Heart right ventricle (tissue), 16 donors: ENCODE measurements around the gene TTYH1. TPM values are rescaled to one million over a fixed set of nuclear protein-coding genes. Genes with fewer than 3 reads are reported as not detected.
A peak's percentile ranks its signal among the peaks of the same experiment; 100 is the strongest.

Experiments used
- ATAC-seq, 8 donors: fragments of 200-7000 bp; cut with Tn5 transposase; one replicate each; pipeline ENCODE4 v1.9.1; 2020; ENCODE audit warnings: mild to moderate bottlenecking in 8 of 8, moderate library complexity in 8 of 8, moderate number of reproducible peaks in 1 of 8
- DNase-seq, 2 donors: peaks; one replicate each; pipeline ENCODE4 v3.0.0-alpha.2; 2020
- H3K27ac ChIP-seq, 10 donors: fragments of 200-600 bp; sonication (generic) in 2 of 10; one replicate each; pipeline versions ENCODE4 v1.5.0 to v1.8.0; 2020 to 2022; ENCODE audit warnings: mild to moderate bottlenecking in 3 of 10
- H3K27me3 ChIP-seq, 7 donors: fragments of 200-600 bp; one replicate each; pipeline ENCODE4 v1.8.0; 2021 to 2022; ENCODE audit warnings: mild to moderate bottlenecking in 2 of 7
- H3K36me3 ChIP-seq, 9 donors: fragments of 200-600 bp; sonication (generic) in 1 of 9; one replicate each; pipeline versions ENCODE4 v1.5.0 to v1.8.0; 2020 to 2022; ENCODE audit warnings: mild to moderate bottlenecking in 2 of 9
- H3K4me1 ChIP-seq, 9 donors: fragments of 200-600 bp; sonication (generic) in 1 of 9; one replicate each; pipeline versions ENCODE4 v1.5.0 to v1.8.0; 2020 to 2022; ENCODE audit warnings: mild to moderate bottlenecking in 4 of 9
- H3K4me3 ChIP-seq, 10 donors: fragments of 200-600 bp; sonication (generic) in 2 of 10; one replicate each; pipeline versions ENCODE4 v1.5.0 to v1.8.0; 2020 to 2022; ENCODE audit warnings: mild to moderate bottlenecking in 7 of 10, moderate library complexity in 2 of 10
- H3K9me3 ChIP-seq, 11 donors: fragments of 200-600 bp in 10 of 11; sonication (generic) in 2 of 11; one replicate each; pipeline versions ENCODE4 v1.5.0 to v1.8.0; 2013 to 2022; ENCODE audit warnings: mild to moderate bottlenecking in 2 of 11, control low read depth in 1 of 11, moderate library complexity in 1 of 11
- WGBS, 2 donors: extraction: QIAGEN DNeasy Blood & Tissue Kit; methylation state at CpG; one replicate each; pipeline ENCODE4 v1.1.7; 2013; ENCODE audit warnings: inconsistent platforms in 1 of 2; 5-methylcytosine and 5-hydroxymethylcytosine counted together
- intact Hi-C, 10 donors: fragments of 100-400 bp; cut with DNase I; formaldehyde crosslinking; loops; one replicate each; pipeline versions ENCODE4 v1.11.1 to v1.14.2; 2022
- polyA plus RNA-seq, 2 donors: library from polyadenylated mRNA; stranded (reverse); fragments of 200-250 nt; gene quantifications; one replicate each; pipeline ENCODE4 v1.2.3, GENCODE V29; 2013
- total RNA-seq, 10 donors: library from RNA; stranded (reverse); fragmentation: NEBNext Ultra II Directional in 3 of 10; extraction: Animal tissue kit (Norgen Biotek cat#: 25700) in 3 of 10; gene quantifications; one replicate each; pipeline versions ENCODE4 v1.2.1 to v1.2.4, GENCODE V29; 2021 to 2023
- TF ChIP-seq, protein P1 (sequence below), 9 donors: fragments of 200-600 bp; sonication (generic) in 2 of 9; IDR thresholded peaks; one replicate each; pipeline versions ENCODE4 v1.5.0 to v1.8.0; 2021 to 2022; ENCODE audit warnings: antibody characterized with exemption in 9 of 9, mild to moderate bottlenecking in 5 of 9, moderate library complexity in 1 of 9
- donor health status: Arrhythmogenic right ventricular cardiomyopathy.
- donor health status: ischemic (EF 13 %, LVEDD 7.1; RV severe dilation, severe dysfunction).
- donor health status: healthy with polysubstance abuse.
- donor health status: DM: no; HTN: yes; CAD: no.
- donor health status: DM: no; HTN: no; CAD: no.
- donor health status: ischemic (EF 25% LVEDD 6.9; RV normal size, moderate dysfunction).
- donor health status: ischemic (EF 25% LVEDD 5.7; RV mildly dilated, moderate dysfunction).
- donor health status: healthy.
- donor health status: DM: yes; HTN: yes; CAD: no.
- donor health status: Ischemic cardiomyopathy.
- donor health status: ischemic (EF 35%, LVEDD 5.7; RV mildly dilated, moderate dysfunction).
- donor health status: nonischemic (EF 11% LVEDD 7.7; RV severe dilation, severe dysfunction).
- donor health status: DM: yes; HTN: yes; CAD: no.
- donor health status: PGD.
- donor health status: ischemic (EF 29% LVEDD 5.4; RV normal size, mild dysfunction).
- donor health status: nonischemic (EF 23%, LVEDD 6.1; RV moderate dilation, normal function).

Gene TTYH1
- total and polyA plus RNA-seq, 12 donors: 0.37 to 4.3 (median 1.2) TPM

DNA sequence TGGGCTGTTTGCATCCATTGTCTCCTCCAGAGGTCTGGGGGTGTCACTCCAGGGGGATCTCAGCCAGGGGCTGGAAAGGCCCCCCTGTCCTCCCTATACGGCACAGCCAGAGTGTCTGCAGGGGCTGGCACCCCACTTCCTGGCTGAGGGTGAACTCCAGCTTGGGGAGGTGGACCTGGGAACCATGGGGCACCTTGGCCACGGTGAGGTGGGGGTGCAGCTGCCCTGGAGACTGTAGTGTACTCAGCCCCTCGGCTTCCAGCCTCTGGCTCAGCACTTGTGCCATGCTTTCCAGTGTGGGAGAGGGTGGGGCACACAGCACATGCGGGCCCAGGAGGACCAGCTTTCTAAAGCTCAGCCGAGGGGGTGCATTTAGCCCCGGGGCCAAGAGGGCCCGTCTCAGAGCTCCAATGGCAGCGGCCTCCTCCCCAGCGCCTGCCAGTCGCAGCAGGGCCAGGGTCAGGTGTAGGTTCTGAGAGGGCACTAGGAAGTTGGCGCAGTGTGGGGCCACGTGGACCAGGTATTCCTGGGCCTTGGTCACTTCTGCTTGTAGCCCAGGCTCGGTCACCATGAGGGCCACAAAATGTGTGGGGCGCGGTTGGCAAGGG, 46.9 kb downstream of the TTYH1 start:
- Histone ChIP-seq H3K9me3 (no peaks in the 10 kb centered on the region), H3K27ac (peak overlapping the region; percentile 96 to 100 (median 98)), H3K27me3 (peaks cover 0 to 14% (median 0%) of the 10 kb centered on the region in 7 donors), H3K4me1 (peaks cover 11 to 54% (median 45%) of the 10 kb centered on the region in 9 donors), H3K4me3 (peak overlapping the region in 9 of 10 donors; percentile 45 to 75 (median 69)), H3K36me3 (peaks cover 4 to 53% (median 49%) of the 10 kb centered on the region in 9 donors)
- DNase-seq (no peak), ATAC-seq (peak in 1 of 8 donors; percentile 0)
- 62 to 65% methylated on average over 15 of the region's 15 CpGs for WGBS, 2 donors
- intact Hi-C loops: loop anchor here in 2 of 10 donors (2.0 kb wide), 1 partner anchor 13 kb away; the partner anchor contains the start of gene LENG8 (in 2 of the 2)
- TF ChIP-seq, protein P1, sequence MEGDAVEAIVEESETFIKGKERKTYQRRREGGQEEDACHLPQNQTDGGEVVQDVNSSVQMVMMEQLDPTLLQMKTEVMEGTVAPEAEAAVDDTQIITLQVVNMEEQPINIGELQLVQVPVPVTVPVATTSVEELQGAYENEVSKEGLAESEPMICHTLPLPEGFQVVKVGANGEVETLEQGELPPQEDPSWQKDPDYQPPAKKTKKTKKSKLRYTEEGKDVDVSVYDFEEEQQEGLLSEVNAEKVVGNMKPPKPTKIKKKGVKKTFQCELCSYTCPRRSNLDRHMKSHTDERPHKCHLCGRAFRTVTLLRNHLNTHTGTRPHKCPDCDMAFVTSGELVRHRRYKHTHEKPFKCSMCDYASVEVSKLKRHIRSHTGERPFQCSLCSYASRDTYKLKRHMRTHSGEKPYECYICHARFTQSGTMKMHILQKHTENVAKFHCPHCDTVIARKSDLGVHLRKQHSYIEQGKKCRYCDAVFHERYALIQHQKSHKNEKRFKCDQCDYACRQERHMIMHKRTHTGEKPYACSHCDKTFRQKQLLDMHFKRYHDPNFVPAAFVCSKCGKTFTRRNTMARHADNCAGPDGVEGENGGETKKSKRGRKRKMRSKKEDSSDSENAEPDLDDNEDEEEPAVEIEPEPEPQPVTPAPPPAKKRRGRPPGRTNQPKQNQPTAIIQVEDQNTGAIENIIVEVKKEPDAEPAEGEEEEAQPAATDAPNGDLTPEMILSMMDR (IDR thresholded peaks at IDR 0.05): no peak

DNA sequence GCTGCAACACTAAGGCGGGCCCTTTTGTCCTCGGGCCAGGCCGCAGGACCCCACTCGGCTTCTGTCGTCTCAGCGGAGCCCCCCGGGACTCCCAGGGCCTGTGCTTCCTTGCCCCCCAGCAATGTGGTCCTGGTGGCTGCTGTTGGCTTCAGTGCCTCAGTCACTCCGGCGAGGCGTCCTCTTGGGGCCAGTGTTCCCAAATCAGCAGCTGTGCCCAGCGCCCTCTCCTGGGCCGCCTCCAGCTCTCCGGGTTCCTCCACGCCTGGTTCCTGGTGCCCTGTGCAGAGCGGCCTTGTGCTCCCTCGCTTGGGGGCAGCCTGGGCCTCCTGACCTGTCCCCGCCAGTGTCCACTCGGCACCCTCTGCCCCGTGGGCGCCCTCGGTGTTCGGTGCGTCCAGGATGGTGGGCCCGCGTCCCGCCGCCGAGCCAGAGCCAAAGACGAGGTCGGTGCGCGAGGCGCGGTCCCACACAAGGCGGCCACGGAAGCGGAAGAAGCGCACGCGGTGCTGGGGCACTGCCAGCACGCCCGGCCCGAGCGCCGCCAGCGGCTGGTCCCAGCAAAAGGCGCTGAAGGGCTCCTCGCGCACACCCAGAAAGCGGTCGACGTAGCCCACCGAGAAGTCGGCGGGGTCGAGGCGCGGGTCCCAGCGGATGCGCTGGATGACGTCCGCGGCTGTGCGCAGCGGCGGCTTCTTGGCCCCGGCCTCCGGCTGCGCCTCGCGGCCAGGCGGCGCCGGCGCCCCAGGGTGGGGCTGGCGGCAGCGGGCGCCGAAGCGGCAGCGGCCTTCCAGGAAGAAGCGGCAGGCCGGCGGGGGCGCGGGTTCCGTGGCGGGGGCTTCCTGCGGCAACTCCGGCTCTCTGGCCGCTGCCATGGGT, 47.6 kb downstream of the TTYH1 start:
- H3K9me3 ChIP-seq: no peaks in the 10 kb centered on the region
- intact Hi-C loops: loop anchor here in 3 of 10 donors (1.0 to 2.0 kb wide), 2 partner anchors 14 kb away; partner anchors contain the start of gene LENG8 (in 3 of the 3)
- peak overlapping the region; percentile 96 to 100 (median 98) for H3K27ac ChIP-seq
- H3K4me1 ChIP-seq: peaks cover 11 to 54% (median 45%) of the 10 kb centered on the region in 9 donors
- peaks cover 4 to 51% (median 43%) of the 10 kb centered on the region in 9 donors for H3K36me3 ChIP-seq
- TF ChIP-seq, protein P1 (IDR thresholded peaks at IDR 0.05): peak in 4 of 9 donors; percentile 35 to 46 (median 42)
- peak; percentile 65 to 77 for DNase-seq
- 4% methylated on average over 87 to 91 of the region's 91 CpGs for WGBS, 2 donors
- ATAC-seq: peak; percentile 10 to 52 (median 30)
- H3K27me3 ChIP-seq: peaks cover 0 to 18% (median 0%) of the 10 kb centered on the region in 7 donors
- H3K4me3 ChIP-seq: peak overlapping the region; percentile 2 to 75 (median 68)

DNA sequence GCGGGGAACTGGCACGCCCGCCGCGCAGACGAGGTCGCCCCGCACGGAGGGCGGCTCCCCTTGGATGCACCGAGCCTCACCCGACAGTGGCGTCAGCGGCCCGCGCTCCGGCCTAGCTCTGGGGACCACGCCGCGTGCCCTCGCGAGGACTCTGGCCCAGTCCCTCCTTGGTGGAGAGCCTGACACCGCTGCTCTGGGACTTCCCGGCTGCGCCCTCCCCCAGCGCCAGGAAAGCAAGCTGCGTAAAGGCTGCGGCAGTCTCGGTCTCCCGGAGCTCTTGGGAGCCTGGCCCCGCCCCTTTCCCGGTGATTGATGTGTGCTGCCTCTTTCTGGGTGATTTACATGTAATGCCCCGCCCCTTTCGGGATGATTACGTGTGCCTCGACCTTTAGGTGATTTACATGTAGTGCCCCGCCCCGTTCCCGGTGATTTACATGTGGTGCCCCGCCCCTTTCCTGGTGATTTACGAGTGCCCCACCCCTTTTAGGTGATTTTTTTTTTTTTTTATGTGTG, 48.3 kb downstream of the TTYH1 start, which contains the start of gene LENG9:
TSS of gene LENG9 (minus strand) at position 248 of the 513 bp plus-strand sequence. CDS start 252 bp downstream, outside the sequence.
- TF ChIP-seq, protein P1 (IDR thresholded peaks at IDR 0.05): no peak
- peak within 1 kb of the TSS; percentile 96 to 100 (median 98) for H3K27ac ChIP-seq
- intact Hi-C loops: loop anchor here in 3 of 10 donors (1.0 to 2.0 kb wide), 2 partner anchors 14 to 15 kb away; partner anchors contain the start of gene LENG8 (in 3 of the 3)
- H3K4me3 ChIP-seq: peak within 1 kb of the TSS; percentile 45 to 75 (median 68)
- ATAC-seq (peak; percentile 72 to 89 (median 82)), DNase-seq (peak; percentile 95 to 99)
- peaks cover 11 to 54% (median 45%) of the 10 kb centered on the region in 9 donors for H3K4me1 ChIP-seq
- peaks cover 0 to 44% (median 36%) of the 10 kb centered on the region in 9 donors for H3K36me3 ChIP-seq
- peaks cover 0 to 25% (median 0%) of the 10 kb centered on the region in 7 donors for H3K27me3 ChIP-seq
- H3K9me3 ChIP-seq: no peaks in the 10 kb centered on the region
- 0 to 1% methylated on average over 30 to 41 of the region's 41 CpGs for WGBS, 2 donors
